Neural cell (in vitro differentiated cells): ENCODE data around the gene SAPCD1. TPM values are rescaled to one million over a fixed set of nuclear protein-coding genes. Genes with fewer than 3 reads are reported as not detected.

Experiments used
- H2AFZ ChIP-seq: fragments of 200-600, 300-800 bp; sonication (generic), shearing (Covaris generic); 2 replicates; pipeline ENCODE4 v1.6.0; 2014; ENCODE audit warnings: low read depth, mild to moderate bottlenecking, antibody characterized with exemption, low read length, moderate library complexity
- H3F3A ChIP-seq: fragments of 200-600 bp; shearing (Covaris generic); 2 replicates; pipeline ENCODE4 v1.6.1; 2016; ENCODE audit warnings: mild to moderate bottlenecking, moderate library complexity, mixed read lengths, antibody characterized with exemption, low read length; ENCODE audit not compliant: insufficient read depth, poor library complexity, severe bottlenecking
- H3K27ac ChIP-seq: fragments of 200-600, 300-800 bp; sonication (generic), shearing (Covaris generic); 2 replicates; pipeline ENCODE4 v1.5.1; 2014; ENCODE audit warnings: mild to moderate bottlenecking, low read length, moderate library complexity
- H3K27me3 ChIP-seq: fragments of 300-800, 200-600 bp; sonication (generic), shearing (Covaris generic); 2 replicates; pipeline ENCODE4 v1.6.0; 2014; ENCODE audit warnings: mild to moderate bottlenecking, low read depth, low read length, moderate library complexity; ENCODE audit not compliant: insufficient read depth
- H3K36me3 ChIP-seq: fragments of 300-800, 200-600 bp; sonication (generic), shearing (Covaris generic); 2 replicates; pipeline ENCODE4 v1.5.1; 2014; ENCODE audit warnings: mild to moderate bottlenecking, antibody characterized with exemption, low read length, moderate library complexity; ENCODE audit not compliant: insufficient read depth
- H3K4me2 ChIP-seq: fragments of 300-800, 200-600 bp; sonication (generic), shearing (Covaris generic); 2 replicates; pipeline ENCODE4 v1.6.0; 2014; ENCODE audit warnings: mild to moderate bottlenecking, low read length
- H3K4me3 ChIP-seq: fragments of 300-800, 200-600 bp; sonication (generic), shearing (Covaris generic); 2 replicates; pipeline ENCODE4 v1.5.1; 2014; ENCODE audit warnings: mild to moderate bottlenecking, low read length, moderate library complexity
- H3K79me2 ChIP-seq: fragments of 200-600 bp; shearing (Covaris generic); replicated peaks from 2 replicates; pipeline ENCODE4 v1.6.0; 2014; ENCODE audit warnings: mild to moderate bottlenecking, low read length, moderate library complexity; ENCODE audit not compliant: insufficient read depth
- H3K9ac ChIP-seq: fragments of 300-800, 200-600 bp; sonication (generic), shearing (Covaris generic); 2 replicates; pipeline ENCODE4 v1.6.1; 2016; ENCODE audit warnings: mild to moderate bottlenecking, low read length, mixed read lengths
- H3K9me2 ChIP-seq: fragments of 200-600 bp; shearing (Covaris generic); 2 replicates; pipeline ENCODE4 v1.6.1; 2016; ENCODE audit warnings: mild to moderate bottlenecking, low read length, mixed read lengths; ENCODE audit not compliant: insufficient read depth
- H3K9me3 ChIP-seq: fragments of 200-600, 300-800 bp; sonication (generic), shearing (Covaris generic); 2 replicates; pipeline ENCODE4 v1.6.1; 2016; ENCODE audit warnings: mild to moderate bottlenecking, mixed run types, low read length, moderate library complexity, mixed read lengths
- H4K20me1 ChIP-seq: fragments of 200-600 bp; shearing (Covaris generic); 2 replicates; pipeline ENCODE4 v1.6.1; 2016; ENCODE audit warnings: mild to moderate bottlenecking, mixed run types; ENCODE audit not compliant: insufficient read depth
- EP300 ChIP-seq: fragments of 450-650 bp; conservative IDR thresholded peaks from 2 replicates; pipeline ENCODE4 v1.6.1; 2014; ENCODE audit warnings: antibody characterized with exemption, mild to moderate bottlenecking, moderate library complexity; ENCODE audit not compliant: poor library complexity, severe bottlenecking
- EZH2 ChIP-seq: fragments of 200-600, 300-800 bp; shearing (Covaris generic), sonication (generic); IDR thresholded peaks from 2 replicates; pipeline ENCODE4 v1.6.1; 2014; ENCODE audit warnings: antibody characterized with exemption, low read length, borderline replicate concordance, mild to moderate bottlenecking; ENCODE audit not compliant: insufficient read depth, poor library complexity, severe bottlenecking
- MXI1 ChIP-seq: fragments of 450-650 bp; conservative IDR thresholded peaks from 2 replicates; pipeline ENCODE4 v1.6.1; 2014; ENCODE audit warnings: antibody characterized with exemption, mild to moderate bottlenecking; ENCODE audit not compliant: poor library complexity, severe bottlenecking
- POLR2AphosphoS5 ChIP-seq: IDR thresholded peaks from 2 replicates; pipeline ENCODE4 v1.6.1; 2012
- RAD21 ChIP-seq: fragments of 450-650 bp; conservative IDR thresholded peaks from 2 replicates; pipeline ENCODE4 v1.6.1; 2014; ENCODE audit warnings: antibody characterized with exemption, mild to moderate bottlenecking, moderate library complexity
- SMC3 ChIP-seq: fragments of 450-650 bp; conservative IDR thresholded peaks from 2 replicates; pipeline ENCODE4 v1.6.1; 2014; ENCODE audit warnings: antibody characterized with exemption, mild to moderate bottlenecking, moderate library complexity; ENCODE audit not compliant: poor library complexity
- TAF1 ChIP-seq: IDR thresholded peaks from 2 replicates; pipeline ENCODE4 v1.6.1; 2012; ENCODE audit warnings: low read depth
- polyA plus RNA-seq: library from polyadenylated mRNA; depleted of rRNA; stranded (reverse); fragments of >200 nt; gene quantifications from 2 replicates; pipeline ENCODE4 v1.2.3, GENCODE V29; 2014
- TF ChIP-seq, protein P1 (sequence below): IDR thresholded peaks from 2 replicates; pipeline ENCODE4 v1.6.1; 2012; ENCODE audit warnings: borderline replicate concordance
- TF ChIP-seq, protein P2 (sequence below): fragments of 450-650 bp; IDR thresholded peaks from 2 replicates; pipeline ENCODE4 v1.5.1; 2014; ENCODE audit warnings: antibody characterized with exemption, mild to moderate bottlenecking, moderate library complexity; ENCODE audit not compliant: poor library complexity, severe bottlenecking

SAPCD1 gene
- polyA plus RNA-seq, 1 donor from 2014 or later: not detected

DNA sequence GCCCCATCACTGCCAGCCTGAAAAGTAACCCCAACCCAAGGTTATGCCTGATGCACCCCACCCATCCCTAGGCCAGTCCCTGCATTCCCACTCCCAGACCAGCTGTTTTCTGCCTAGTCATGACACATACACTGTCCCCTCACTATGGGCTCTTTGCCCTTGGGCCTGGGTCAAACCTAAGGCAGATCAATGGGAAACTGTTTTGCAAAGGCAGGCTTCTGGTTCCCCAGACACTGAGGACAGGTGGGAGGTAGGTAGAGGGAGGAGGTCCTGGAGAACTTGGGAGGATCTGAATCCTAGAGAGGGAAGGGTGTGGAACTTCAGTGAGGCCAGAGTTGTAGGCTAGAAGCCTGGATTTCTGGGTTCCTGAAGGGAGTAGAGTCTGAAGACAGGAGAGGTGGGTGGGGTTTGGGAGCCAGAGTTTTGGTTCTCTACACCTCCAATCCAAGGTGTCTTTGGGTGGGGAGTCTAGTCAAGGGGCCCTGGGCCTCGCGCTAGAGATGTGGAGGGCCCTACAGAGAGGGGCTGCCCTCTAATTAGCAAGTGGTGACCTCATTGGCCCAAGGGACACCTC, 28.1 kb upstream of the SAPCD1 start:
- H3K27me3 ChIP-seq: no peaks in the 10 kb centered on the region
- peak overlapping the region; percentile 49 for H3K9ac ChIP-seq
- peak overlapping the region; percentile 65 for H2AFZ ChIP-seq
- no peaks in the 10 kb centered on the region for H3F3A ChIP-seq
- H3K36me3 ChIP-seq: no peaks in the 10 kb centered on the region
- TF ChIP-seq, protein P1, sequence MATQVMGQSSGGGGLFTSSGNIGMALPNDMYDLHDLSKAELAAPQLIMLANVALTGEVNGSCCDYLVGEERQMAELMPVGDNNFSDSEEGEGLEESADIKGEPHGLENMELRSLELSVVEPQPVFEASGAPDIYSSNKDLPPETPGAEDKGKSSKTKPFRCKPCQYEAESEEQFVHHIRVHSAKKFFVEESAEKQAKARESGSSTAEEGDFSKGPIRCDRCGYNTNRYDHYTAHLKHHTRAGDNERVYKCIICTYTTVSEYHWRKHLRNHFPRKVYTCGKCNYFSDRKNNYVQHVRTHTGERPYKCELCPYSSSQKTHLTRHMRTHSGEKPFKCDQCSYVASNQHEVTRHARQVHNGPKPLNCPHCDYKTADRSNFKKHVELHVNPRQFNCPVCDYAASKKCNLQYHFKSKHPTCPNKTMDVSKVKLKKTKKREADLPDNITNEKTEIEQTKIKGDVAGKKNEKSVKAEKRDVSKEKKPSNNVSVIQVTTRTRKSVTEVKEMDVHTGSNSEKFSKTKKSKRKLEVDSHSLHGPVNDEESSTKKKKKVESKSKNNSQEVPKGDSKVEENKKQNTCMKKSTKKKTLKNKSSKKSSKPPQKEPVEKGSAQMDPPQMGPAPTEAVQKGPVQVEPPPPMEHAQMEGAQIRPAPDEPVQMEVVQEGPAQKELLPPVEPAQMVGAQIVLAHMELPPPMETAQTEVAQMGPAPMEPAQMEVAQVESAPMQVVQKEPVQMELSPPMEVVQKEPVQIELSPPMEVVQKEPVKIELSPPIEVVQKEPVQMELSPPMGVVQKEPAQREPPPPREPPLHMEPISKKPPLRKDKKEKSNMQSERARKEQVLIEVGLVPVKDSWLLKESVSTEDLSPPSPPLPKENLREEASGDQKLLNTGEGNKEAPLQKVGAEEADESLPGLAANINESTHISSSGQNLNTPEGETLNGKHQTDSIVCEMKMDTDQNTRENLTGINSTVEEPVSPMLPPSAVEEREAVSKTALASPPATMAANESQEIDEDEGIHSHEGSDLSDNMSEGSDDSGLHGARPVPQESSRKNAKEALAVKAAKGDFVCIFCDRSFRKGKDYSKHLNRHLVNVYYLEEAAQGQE: no peak
- no peak for TF ChIP-seq TAF1
- no peak for TF ChIP-seq EZH2
- no peak for TF ChIP-seq RAD21
- no peak for TF ChIP-seq SMC3
- no peak overlapping the region for H3K4me2 ChIP-seq
- peaks cover 17% of the 10 kb centered on the region for H3K79me2 ChIP-seq
- no peaks in the 10 kb centered on the region for H3K9me3 ChIP-seq
- no peaks in the 10 kb centered on the region for H4K20me1 ChIP-seq
- H3K27ac ChIP-seq: no peak overlapping the region
- no peaks in the 10 kb centered on the region for H3K9me2 ChIP-seq
- H3K4me3 ChIP-seq: peak overlapping the region; percentile 52

- Histone ChIP-seq H3K79me2 (peaks cover 11% of the 10 kb centered on the region), H2AFZ (peak overlapping the region; percentile 65), H3F3A (no peaks in the 10 kb centered on the region), H4K20me1 (no peaks in the 10 kb centered on the region), H3K27me3 (no peaks in the 10 kb centered on the region), H3K36me3 (no peaks in the 10 kb centered on the region), H3K9me3 (no peaks in the 10 kb centered on the region), H3K9me2 (no peaks in the 10 kb centered on the region), H3K9ac (peak overlapping the region; percentile 49), H3K27ac (no peak overlapping the region), H3K4me3 (peak overlapping the region; percentile 52), H3K4me2 (no peak overlapping the region)
- TF ChIP-seq, protein P1: no peak
- TF ChIP-seq MXI1 (no peak), EZH2 (no peak), RAD21 (no peak), EP300 (no peak), SMC3 (no peak), TAF1 (no peak), POLR2AphosphoS5 (no peak)
- TF ChIP-seq, protein P2, sequence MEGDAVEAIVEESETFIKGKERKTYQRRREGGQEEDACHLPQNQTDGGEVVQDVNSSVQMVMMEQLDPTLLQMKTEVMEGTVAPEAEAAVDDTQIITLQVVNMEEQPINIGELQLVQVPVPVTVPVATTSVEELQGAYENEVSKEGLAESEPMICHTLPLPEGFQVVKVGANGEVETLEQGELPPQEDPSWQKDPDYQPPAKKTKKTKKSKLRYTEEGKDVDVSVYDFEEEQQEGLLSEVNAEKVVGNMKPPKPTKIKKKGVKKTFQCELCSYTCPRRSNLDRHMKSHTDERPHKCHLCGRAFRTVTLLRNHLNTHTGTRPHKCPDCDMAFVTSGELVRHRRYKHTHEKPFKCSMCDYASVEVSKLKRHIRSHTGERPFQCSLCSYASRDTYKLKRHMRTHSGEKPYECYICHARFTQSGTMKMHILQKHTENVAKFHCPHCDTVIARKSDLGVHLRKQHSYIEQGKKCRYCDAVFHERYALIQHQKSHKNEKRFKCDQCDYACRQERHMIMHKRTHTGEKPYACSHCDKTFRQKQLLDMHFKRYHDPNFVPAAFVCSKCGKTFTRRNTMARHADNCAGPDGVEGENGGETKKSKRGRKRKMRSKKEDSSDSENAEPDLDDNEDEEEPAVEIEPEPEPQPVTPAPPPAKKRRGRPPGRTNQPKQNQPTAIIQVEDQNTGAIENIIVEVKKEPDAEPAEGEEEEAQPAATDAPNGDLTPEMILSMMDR: no peak
These were observed 27.5 kb upstream of the SAPCD1 start for GRCh38 chr6:31734821-31735406.
